22Rv1 (cell line): ENCODE results near the gene UNC5A.

Source experiments
- ZFX ChIP-seq: fragments of 450-650 bp; IDR thresholded peaks from 2 replicates; pipeline ENCODE4 v1.6.1; 2017; ENCODE audit warnings: antibody characterized with exemption, borderline replicate concordance
- TF ChIP-seq, protein P1 (sequence below): fragments of 450-650 bp; IDR thresholded peaks from 2 replicates; pipeline ENCODE4 v1.5.1; 2017; ENCODE audit warnings: mild to moderate bottlenecking

DNA sequence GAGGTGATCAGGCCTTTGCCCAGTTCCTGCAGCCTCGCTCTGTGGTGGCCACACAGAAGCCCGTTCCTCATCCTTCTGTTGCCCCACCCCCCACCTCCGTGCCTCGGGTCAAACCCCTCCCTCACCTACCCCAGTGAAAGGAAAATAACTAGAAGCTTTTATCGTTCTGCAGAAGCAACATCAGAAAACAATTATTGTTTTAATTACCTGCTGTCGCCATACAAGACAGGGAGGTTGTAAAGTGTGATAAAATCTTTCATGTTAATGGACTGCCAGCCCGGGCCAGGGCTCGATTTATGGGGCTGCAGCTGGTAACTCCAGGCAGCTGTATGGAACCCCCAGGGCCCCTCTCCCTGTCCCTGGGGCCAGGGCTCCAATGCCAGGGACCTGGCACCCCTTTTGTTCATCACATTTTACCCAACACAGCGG lies 20.6 kb downstream of the UNC5A start:
- TF ChIP-seq, protein P1, sequence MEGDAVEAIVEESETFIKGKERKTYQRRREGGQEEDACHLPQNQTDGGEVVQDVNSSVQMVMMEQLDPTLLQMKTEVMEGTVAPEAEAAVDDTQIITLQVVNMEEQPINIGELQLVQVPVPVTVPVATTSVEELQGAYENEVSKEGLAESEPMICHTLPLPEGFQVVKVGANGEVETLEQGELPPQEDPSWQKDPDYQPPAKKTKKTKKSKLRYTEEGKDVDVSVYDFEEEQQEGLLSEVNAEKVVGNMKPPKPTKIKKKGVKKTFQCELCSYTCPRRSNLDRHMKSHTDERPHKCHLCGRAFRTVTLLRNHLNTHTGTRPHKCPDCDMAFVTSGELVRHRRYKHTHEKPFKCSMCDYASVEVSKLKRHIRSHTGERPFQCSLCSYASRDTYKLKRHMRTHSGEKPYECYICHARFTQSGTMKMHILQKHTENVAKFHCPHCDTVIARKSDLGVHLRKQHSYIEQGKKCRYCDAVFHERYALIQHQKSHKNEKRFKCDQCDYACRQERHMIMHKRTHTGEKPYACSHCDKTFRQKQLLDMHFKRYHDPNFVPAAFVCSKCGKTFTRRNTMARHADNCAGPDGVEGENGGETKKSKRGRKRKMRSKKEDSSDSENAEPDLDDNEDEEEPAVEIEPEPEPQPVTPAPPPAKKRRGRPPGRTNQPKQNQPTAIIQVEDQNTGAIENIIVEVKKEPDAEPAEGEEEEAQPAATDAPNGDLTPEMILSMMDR = no peak
- no peak for TF ChIP-seq ZFX
